ENCODE results near the gene LRPAP1. TPM values are rescaled to one million over a fixed set of nuclear protein-coding genes. Genes with fewer than 3 reads are reported as not detected.

The LRPAP1 gene
- total and polyA plus RNA-seq, 10 donors: 28.1 to 131 (median 112) TPM

DNA sequence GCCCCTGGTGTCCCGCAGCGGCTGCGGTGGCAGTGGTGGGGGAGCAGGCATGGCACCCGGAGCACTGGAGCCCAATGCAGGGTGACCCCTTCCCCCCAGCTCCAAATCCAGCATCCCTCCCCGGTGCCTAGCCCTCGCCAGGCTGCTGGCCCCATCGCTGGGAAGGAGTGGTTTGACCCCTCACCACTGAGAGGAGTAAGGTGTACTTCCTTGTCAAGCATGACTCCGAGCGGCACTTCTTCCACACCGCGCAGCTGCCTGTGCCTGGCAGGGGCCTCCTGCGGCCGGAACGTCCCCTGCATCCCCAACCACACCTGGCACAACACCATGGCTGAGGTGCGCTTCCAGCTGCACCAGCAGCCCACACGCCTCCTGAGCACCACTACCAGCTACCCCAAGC is 27.0 kb downstream of the LRPAP1 start:
- H3K36me3 ChIP-seq: peaks cover 0 to 98% (median 64%) of the 10 kb centered on the region in 6 donors
- peaks cover 0 to 31% (median 11%) of the 10 kb centered on the region in 6 donors for H3K4me1 ChIP-seq
- intact Hi-C loops (cut with DNase I; ENCODE audit: low total_unique reads): no loop called here
- no peaks in the 10 kb centered on the region for H3K27me3 ChIP-seq (replicated peaks in 1 of 7)
- 90 to 100% (median 96%) methylated on average over 15 to 16 of the region's 16 CpGs for WGBS, 5 donors
- DNase-seq: no peak
- H3K27ac ChIP-seq: no peak overlapping the region
- no peaks in the 10 kb centered on the region for H3K9me3 ChIP-seq
- H3K4me3 ChIP-seq: no peak overlapping the region
- TF ChIP-seq POLR2A (IDR thresholded peaks at IDR 0.05): no peak
- peak in 1 of 3 donors; percentile 31 for TF ChIP-seq POLR2AphosphoS5 (IDR thresholded peaks at IDR 0.05)

DNA sequence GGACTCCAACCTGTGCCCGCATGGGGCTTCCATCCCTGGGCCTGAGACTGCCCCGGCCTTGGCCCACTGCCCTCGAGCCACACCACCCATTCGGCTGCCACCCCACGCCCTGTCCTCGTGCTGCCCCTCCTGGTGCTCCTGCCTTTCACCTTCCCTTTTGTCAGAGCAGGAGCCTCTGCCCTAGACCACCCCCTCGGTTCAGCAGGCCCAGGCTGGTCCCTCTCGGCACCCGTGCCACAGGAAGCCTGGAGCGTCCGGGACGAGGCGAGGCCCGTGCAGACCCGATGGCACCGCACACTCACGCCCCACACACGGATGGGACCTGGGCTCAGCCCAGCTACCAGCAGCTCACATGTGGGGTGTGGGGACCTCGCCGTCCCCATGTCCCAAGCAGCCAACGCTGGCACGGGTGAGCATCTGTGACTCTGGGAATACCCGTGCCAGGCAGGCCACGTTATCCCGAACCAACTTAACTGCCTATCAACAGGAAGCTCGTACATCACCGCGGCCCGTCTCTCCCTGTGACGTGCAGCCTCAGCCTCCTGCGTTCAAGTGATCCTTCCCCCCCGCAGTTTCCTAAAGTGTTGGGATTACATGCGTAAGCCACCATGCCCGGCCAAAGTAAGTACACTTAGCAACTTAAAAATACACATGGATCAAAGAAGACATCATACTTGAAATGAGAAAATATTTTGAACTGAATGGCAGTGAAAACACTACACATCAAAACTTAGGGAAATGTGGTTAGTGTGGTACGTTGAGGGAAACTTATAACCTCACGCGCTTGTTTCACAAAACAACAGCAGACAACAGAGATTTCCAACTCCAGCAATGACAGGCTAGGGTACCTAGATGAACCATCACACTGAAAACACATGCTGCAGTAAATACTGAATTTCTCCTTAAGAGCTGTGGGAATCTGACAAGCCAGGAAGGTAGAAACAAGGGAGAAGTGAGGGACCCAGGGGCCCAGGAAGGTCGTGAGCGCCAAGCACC is 29.0 kb downstream of the LRPAP1 start:
- no peak overlapping the region for H3K4me3 ChIP-seq
- WGBS, 5 donors: 81 to 89% (median 82%) methylated on average over 34 to 39 of the region's 39 CpGs
- H3K9me3 ChIP-seq: no peaks in the 10 kb centered on the region
- H3K4me1 ChIP-seq: peaks cover 0 to 25% (median 11%) of the 10 kb centered on the region in 6 donors
- no peaks in the 10 kb centered on the region for H3K27me3 ChIP-seq (replicated peaks in 1 of 7)
- intact Hi-C loops (cut with DNase I; ENCODE audit: low total_unique reads): no loop called here
- TF ChIP-seq POLR2A (IDR thresholded peaks at IDR 0.05) (no peak), POLR2AphosphoS5 (IDR thresholded peaks at IDR 0.05) (peak in 1 of 3 donors; percentile 7)
- H3K36me3 ChIP-seq: peaks cover 0 to 98% (median 52%) of the 10 kb centered on the region in 6 donors
- peak overlapping the region in 2 of 8 donors; percentile 28 to 30 for H3K27ac ChIP-seq
- no peak for DNase-seq

DNA sequence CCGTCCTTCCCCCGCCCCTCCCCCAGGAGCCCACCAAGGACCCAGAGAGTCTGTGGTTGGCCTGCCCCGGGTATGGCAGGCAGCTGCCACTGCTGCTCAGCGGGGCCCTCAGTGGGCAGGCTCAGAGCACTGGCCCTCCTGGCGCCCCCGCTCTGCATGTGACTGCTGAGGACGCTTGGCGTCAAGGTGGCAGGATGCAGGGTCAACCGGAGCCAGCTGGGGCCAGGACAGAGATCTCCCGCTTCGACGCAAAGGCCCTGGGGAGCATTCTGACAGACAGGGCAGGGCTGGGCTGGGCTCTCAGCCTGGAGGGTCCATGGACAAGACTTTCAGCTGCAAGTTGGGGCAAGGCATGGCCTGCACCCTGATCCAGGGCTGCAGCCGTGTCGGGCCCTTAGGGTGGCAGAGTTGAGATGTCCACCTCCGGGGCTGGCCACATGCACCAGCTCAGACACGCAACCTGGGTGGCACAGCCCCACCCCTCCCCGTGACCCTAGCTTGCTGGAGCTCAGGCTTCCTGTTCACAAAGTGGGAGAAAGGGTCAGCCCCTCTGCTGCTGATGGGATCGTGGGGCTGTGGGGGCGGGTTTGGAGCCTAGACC is 30.3 kb downstream of the LRPAP1 start:
- 74 to 83% (median 82%) methylated on average over 14 to 19 of the region's 19 CpGs for WGBS, 5 donors
- TF ChIP-seq, protein P1, sequence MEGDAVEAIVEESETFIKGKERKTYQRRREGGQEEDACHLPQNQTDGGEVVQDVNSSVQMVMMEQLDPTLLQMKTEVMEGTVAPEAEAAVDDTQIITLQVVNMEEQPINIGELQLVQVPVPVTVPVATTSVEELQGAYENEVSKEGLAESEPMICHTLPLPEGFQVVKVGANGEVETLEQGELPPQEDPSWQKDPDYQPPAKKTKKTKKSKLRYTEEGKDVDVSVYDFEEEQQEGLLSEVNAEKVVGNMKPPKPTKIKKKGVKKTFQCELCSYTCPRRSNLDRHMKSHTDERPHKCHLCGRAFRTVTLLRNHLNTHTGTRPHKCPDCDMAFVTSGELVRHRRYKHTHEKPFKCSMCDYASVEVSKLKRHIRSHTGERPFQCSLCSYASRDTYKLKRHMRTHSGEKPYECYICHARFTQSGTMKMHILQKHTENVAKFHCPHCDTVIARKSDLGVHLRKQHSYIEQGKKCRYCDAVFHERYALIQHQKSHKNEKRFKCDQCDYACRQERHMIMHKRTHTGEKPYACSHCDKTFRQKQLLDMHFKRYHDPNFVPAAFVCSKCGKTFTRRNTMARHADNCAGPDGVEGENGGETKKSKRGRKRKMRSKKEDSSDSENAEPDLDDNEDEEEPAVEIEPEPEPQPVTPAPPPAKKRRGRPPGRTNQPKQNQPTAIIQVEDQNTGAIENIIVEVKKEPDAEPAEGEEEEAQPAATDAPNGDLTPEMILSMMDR (IDR thresholded peaks at IDR 0.05 in 8 of 11, conservative IDR thresholded peaks at IDR 0.05 in 3 of 11): no peak
- peak in 1 of 3 donors; percentile 28 for TF ChIP-seq POLR2AphosphoS5 (IDR thresholded peaks at IDR 0.05)
- TF ChIP-seq POLR2A (IDR thresholded peaks at IDR 0.05): no peak
- no peak for DNase-seq
- Histone ChIP-seq H3K27me3 (replicated peaks in 1 of 7) (peaks cover 0 to under 1% (median 0%) of the 10 kb centered on the region in 7 donors), H3K4me1 (peaks cover 0 to 25% (median 11%) of the 10 kb centered on the region in 6 donors), H3K36me3 (peaks cover 0 to 85% (median 42%) of the 10 kb centered on the region in 6 donors), H3K9me3 (no peaks in the 10 kb centered on the region), H3K27ac (peak overlapping the region in 2 of 8 donors; percentile 28 to 30), H3K4me3 (no peak overlapping the region)
- intact Hi-C loops (cut with DNase I; ENCODE audit: low total_unique reads): no loop called here

DNA sequence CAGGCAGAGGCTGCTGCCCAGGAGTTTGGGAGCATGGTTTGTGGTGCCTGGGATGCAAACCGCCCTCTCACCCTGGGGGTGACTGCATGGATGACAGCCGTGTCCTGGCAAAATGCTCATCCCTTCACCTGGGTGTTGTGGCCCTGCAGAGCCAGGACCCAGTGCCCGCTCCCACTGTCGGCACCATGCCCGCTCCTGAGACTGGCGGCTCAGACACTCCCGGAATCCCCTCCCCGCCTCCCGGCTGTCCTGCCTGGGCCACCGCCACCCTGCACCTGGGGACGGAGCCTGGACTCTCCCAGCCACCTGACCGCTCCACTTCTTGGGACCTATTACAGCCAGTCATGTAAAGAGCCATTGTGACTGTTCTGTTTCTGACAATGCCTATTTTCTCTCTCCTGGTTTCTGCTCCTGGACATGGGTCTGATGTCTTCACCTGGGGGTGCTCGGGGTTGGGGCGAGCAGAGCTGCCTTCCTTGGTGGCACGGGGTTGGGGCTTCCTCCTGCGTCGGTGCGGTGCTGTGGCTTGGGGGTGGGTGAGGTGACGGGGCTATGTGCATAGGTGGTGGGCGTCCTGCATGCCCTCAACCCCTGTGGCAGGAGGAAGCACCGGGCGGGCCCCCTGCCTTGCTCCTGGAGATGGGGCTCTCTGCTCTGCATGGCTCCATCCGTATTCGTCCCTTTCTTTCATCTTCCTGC is 30.9 kb downstream of the LRPAP1 start:
- DNase-seq: no peak
- H3K9me3 ChIP-seq: no peaks in the 10 kb centered on the region
- peaks cover 0 to 78% (median 36%) of the 10 kb centered on the region in 6 donors for H3K36me3 ChIP-seq
- intact Hi-C loops (cut with DNase I; ENCODE audit: low total_unique reads): no loop called here
- H3K4me1 ChIP-seq: peaks cover 0 to 25% (median 11%) of the 10 kb centered on the region in 6 donors
- TF ChIP-seq, protein P1 (IDR thresholded peaks at IDR 0.05 in 8 of 11, conservative IDR thresholded peaks at IDR 0.05 in 3 of 11): no peak
- no peak for TF ChIP-seq POLR2AphosphoS5 (IDR thresholded peaks at IDR 0.05)
- no peak for TF ChIP-seq POLR2A (IDR thresholded peaks at IDR 0.05)
- H3K27ac ChIP-seq: no peak overlapping the region
- H3K27me3 ChIP-seq (replicated peaks in 1 of 7): peaks cover 0 to 7% (median 2%) of the 10 kb centered on the region in 7 donors
- H3K4me3 ChIP-seq: no peak overlapping the region
- WGBS, 5 donors: 85 to 93% (median 91%) methylated on average over 14 to 24 of the region's 24 CpGs

Data from spleen (tissue), 11 donors.